ENCODE measurements around the gene KL.

- TF ChIP-seq RAD21 (IDR thresholded peaks at IDR 0.05; ENCODE audit: low read length): no peak
- no peak for TF ChIP-seq POLR2AphosphoS5 (IDR thresholded peaks at IDR 0.05; ENCODE audit: low read depth, low read length)
- no peak for TF ChIP-seq CTCF (IDR thresholded peaks at IDR 0.05)
- no peak for TF ChIP-seq SMC3 (IDR thresholded peaks at IDR 0.05; ENCODE audit: low read depth, low read length)
- no peak for TF ChIP-seq EZH2phosphoT487 (IDR thresholded peaks at IDR 0.05; ENCODE audit: borderline replicate concordance, low read depth)
- no peak for TF ChIP-seq TAF1 (IDR thresholded peaks at IDR 0.05; ENCODE audit: borderline replicate concordance, low read depth, low read length)
- no peak for TF ChIP-seq REST (IDR thresholded peaks at IDR 0.05; ENCODE audit: low read depth, low read length)
- TF ChIP-seq YY1 (IDR thresholded peaks at IDR 0.05; ENCODE audit: low read depth): no peak
- no peak for TF ChIP-seq CHD2 (IDR thresholded peaks at IDR 0.05; ENCODE audit: low read length, partially characterized antibody)
- no peak for TF ChIP-seq RFX5 (IDR thresholded peaks at IDR 0.05; ENCODE audit: low read length)
- TF ChIP-seq JUND (IDR thresholded peaks at IDR 0.05): no peak
- no peak for TF ChIP-seq GATA2 (CRISPR knock-in tag; IDR thresholded peaks at IDR 0.05)
- no peak for TF ChIP-seq USF2 (IDR thresholded peaks at IDR 0.05; ENCODE audit: borderline replicate concordance, low read depth, low read length)
Measured at GRCh38 chr13:32989942-32990341, 26.3 kb upstream of the KL start.

Measured in SK-N-SH (cell line).